Activated T-cell treated with anti-CD3 and anti-CD28 coated beads, Interleukin-2, amount 50 U/mL, for 1 hour (primary cell): Measurements from ENCODE around the gene GGACT.
A peak's percentile ranks its signal among the peaks of the same experiment; 100 is the strongest.
"Not testable (repeated sequence)": the region's sequence is repeated elsewhere in the genome, so short reads cannot be mapped to it uniquely, and the experiment has no call there.

Source experiments
- DNase-seq: peaks from one replicate; pipeline ENCODE4 v3.0.0-alpha.2; 2020

GGACT gene

DNA sequence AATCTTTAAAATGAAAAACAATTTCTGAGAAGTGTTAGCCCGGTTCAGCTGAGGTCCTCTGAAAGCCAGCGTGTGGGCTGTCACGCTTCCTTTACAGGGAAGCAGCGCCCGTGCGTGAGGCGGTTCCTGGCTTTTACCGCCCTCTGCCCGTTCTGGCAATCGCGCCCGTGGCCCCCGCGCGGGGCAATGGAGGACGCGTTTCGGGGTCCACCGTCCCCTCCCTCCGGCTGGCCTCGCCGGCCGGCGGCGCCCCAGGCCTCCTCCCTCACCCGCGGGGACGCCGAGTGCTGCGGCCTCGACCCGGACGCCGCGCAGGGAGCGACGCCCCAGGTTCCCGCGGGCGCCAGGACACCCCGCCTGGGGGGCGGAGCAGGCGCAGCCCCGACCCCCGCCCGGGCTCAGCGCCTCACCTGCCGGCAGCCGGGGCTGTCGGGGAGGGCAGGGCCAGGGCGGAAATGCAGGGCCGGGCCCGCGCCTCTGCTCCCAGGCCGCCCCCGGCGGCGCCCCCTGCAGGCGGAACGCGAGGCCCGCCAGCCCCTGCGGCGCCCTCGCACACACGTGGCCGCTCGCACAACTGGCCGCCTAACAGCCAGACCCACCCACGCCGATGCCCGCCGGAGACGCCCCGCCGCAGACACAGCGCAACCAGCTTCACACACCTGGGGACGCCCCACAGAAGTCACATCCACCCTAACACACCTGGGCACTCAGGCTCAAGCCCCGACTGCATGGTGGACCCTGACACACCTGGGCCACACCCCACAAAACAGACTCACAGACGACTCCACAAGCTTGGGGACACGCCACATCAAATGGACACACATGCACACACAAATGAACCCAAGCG, at the start of gene GGACT:
TSS of gene GGACT (minus strand) at position 459 of the 847 bp plus-strand sequence. CDS start 56,198 bp downstream, outside the sequence.
- DNase-seq = peak; percentile 88

- DNase-seq = no peak
These were observed 49.2 kb upstream of the GGACT start for GRCh38 chr13:100637796-100638195.

GRCh38 chr13:100637380-100637779, 48.8 kb upstream of the GGACT start:
- no peak for DNase-seq

GRCh38 chr13:100636441-100636840, 47.9 kb upstream of the GGACT start:
- no peak for DNase-seq

GRCh38 chr13:100636004-100636403, 47.4 kb upstream of the GGACT start:
- DNase-seq = no peak

DNA sequence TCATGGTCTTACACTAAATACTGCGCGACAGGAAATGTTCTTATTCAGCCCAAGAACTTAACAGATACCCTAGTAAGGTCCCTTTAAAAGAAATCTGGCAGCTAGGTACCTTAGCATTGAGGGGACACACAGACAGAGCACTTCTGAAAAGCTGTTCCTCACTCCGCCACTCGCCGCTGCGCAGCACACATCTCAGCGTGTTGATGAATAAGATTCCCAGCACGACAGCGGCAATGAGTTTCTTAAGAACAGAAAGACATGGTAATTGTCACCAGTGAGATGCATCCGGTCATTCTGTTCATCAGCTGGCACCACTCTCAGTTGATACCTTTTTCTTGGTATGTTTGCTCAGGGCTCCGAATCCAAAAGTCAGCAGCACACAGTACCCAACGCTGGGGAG, 46.1 kb upstream of the GGACT start:
- no peak for DNase-seq

DNA sequence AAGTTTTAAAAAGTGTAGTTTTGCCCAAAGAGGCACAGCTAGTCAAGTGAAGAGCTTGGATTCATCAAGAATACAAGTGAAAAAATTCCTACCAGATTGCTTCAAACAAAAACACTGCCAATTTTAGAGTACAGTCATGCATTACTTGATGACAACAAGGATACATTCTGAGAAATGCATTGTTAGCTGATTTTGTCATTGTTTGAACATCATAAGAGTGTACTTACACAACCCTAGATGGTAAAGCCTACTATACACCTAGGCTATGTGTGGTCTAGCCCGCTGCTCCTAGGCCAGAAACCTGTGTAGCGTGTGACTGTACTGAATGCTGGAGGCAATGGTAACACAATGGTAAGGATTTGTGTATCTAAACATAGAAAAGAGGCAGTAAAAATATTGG, 44.9 kb upstream of the GGACT start:
- DNase-seq = no peak

DNA sequence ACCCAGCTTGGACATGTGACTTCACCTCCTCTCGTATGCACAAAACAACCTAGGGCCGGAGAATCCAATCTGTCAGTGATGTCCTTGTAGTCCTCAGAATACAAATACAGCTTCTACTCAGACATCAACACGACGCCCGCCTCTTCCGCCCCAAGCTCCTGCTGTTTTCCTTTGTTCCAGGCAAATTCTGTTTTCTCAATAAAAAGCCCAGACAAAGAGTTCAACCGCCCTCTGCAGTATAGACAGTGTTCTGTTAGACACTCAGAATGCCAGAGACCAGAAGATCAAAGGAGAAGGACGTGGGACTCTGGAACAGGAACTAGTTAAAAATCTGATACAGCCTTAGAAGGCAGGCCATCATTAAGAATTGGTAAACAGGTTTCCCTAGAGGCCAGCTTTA, 42.0 kb upstream of the GGACT start:
- DNase-seq = no peak

GRCh38 chr13:100627120-100627519, 38.5 kb upstream of the GGACT start:
- DNase-seq = no peak

DNA sequence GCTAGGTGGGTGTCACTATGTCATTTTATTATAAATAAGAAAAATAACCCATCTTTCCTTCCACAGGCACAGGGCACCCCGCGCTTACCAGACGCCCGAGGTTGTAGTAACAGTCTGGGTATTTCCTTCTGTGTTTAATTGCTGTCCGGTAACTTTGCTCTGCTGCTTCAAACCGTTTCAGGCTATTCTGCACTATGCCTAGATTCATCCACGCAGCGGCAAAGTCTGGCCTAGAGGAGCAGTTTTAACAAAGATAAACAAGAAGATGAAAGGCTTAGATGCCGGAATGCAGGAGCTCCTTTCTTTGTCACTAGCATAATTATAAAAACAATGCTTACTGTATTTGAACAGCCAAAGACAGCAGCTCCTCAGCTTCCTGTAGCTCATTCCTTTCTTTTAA, 36.9 kb upstream of the GGACT start:
- DNase-seq = no peak

- no peak for DNase-seq
These were observed 32.2 kb upstream of the GGACT start for GRCh38 chr13:100620792-100621191.

DNA sequence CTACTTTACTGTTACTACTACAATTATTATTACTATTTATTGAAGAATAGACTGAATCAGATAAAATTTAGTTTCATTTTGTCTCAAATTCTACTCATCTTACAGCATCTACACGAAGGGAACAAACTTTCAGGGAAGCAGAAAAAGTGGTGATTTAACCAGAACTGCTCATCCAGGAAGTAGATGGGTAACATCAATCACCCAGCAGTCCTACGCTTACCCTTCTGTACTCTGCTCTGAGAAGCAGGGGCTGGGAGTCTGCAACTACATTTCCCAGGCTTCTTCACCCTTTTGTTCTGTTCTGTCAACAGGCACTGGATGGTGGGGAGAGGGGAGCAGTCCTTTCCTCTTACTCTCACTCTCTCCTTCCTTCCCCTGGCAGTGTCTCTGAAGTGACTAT, 31.4 kb upstream of the GGACT start:
- no peak for DNase-seq

GRCh38 chr13:100618897-100619296, 30.3 kb upstream of the GGACT start:
- DNase-seq = not testable (repeated sequence)

- no peak for DNase-seq
These were observed 24.4 kb upstream of the GGACT start for GRCh38 chr13:100613031-100613430.

DNA sequence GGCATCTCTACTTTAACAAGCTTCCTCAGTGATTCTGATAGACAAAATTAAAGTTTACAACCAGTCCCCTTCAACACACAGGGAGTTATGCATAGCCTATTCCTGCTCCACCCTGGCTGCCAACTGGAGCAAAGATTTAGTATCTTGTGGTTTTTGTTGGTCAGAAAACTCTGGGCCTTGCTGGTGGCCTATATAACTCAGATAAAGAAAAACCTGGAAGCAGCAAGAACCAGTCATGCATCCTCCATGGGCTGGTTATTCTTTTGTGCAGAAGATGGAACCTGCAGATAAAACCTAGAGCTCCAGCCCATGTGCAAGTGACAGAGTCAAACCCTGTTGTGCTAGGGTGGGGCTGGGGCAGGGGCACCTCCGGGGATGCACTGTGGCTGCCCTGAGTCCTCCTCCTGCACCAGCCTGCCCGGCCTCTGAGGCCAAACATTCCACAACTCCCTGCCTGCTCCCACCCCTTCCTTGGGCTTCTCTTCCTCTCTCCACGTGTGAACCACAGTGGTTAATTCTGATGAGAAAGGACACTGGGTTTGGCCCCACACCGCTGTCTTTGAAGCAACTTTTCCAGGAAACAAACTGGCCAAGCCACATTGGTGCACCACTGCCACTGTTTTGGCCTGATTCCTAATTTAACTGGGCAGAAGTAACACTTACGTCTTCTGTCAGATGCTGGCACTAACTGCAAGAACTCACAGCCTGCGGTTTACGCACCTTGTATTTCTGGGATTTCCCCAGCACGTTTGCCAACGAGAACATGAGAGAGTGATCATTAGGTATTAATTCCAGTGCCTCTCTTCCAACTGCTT, 23.3 kb upstream of the GGACT start:
- DNase-seq = no peak

- DNase-seq = no peak
These were observed 22.1 kb upstream of the GGACT start for GRCh38 chr13:100610391-100611347.

DNA sequence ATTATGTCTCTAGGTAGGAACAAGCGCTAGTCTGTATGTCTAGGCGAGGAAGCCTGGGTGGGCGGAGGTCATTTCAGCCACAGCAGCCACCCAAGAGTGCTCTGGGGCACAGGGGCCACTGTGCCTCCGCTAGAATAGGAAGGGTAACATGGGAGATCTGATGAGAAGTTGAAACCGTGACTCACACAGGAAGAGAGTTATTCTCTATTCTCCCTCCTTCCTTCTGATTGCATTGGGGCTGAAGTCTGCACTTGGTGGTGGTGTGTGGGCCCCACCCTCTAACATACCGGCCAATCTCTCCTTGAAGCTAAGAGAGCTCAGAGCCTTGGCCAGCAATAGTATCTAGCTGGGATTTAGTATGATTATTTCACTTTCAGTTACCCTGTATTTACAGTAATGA, 20.3 kb upstream of the GGACT start:
- DNase-seq = no peak

GRCh38 chr13:100608489-100608888, 19.9 kb upstream of the GGACT start:
- DNase-seq = no peak

DNA sequence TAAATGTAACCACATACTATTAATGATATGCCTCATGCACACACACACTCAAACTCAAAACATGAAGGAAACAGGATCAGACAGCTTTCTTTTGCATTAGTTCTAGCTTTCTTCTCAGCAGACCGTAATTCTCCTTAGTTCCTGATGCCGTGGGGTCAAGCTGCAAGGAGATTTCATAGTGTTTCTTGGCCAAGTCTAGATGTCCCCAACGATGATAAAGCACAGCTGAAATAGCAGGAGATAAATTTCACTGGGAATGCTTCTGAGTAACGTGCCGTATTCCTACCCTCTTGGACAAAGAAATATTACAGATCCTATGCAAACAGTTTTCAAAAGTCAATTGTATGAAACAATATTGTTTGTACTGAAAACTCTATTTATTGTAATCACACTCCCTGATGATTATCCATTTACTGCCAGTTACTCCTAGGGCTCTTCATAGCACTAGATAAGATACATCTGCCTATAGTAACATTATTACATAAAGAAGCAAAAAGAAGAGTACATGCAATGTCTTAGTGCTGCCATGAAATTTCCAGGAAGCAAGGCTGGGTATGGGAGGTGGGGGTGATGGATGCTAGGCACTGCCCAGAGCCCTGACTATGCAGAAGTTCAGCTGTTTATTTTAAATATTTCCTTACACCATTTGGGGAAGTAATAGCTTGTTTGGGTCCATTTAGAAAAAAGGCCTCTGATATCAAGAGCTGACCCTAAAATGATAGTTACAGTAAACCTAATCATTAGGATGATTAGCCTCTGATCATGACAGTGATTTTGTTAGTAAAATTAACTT, 16.5 kb upstream of the GGACT start:
- DNase-seq = no peak

GRCh38 chr13:100602493-100603111, 14.0 kb upstream of the GGACT start:
- DNase-seq = no peak

DNA sequence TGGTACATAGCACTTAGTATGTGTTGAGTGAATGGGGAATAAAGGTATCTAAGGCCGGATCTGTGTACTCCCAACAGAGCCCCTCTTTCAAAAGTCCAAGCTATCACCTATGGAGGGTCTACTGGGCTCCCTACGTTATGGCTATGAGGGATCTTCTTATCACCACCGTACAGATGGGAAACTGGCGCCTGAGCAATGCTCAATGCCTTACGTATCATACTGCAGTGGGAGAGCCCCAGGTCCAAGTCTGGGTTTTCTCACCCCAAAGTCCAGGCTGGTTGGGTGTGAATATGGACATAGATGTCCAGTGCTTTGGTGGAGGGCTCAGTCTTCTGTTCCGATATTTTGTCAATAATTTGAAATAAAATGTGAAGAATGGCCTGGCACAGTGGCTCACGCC, 13.1 kb upstream of the GGACT start:
- no peak for DNase-seq

DNA sequence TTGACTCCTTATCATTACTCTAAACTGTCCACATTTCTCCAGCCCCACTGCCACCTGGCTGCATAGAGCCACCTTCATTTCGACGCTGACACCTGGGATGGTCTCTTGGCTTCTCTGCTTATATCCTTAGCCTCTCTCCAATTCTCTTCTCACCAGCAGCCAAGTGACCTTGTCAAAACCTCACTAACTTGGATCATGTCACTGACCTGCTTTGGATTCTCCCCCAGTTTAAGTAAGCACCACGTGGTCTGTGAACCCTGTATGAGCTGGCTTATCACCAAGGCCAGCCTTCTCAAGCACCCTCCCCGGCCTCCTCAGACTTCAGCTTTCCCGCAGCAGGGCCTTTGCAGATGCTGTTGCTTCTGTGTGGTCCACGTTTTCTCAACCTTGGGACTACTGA, 12.3 kb upstream of the GGACT start:
- DNase-seq = no peak
